GM10266 (cell line): Measurements from ENCODE around the gene CMTR2.
A peak's percentile ranks its signal among the peaks of the same experiment; 100 is the strongest.

Experiments
- DNase-seq: peaks from one replicate; pipeline ENCODE4 v3.0.0; 2012; ENCODE audit errors: extremely low spot score
- TF ChIP-seq, protein P1 (sequence below): IDR thresholded peaks from 2 replicates; pipeline ENCODE4 v1.5.1; 2012; ENCODE audit warnings: mild to moderate bottlenecking, low read depth; ENCODE audit not compliant: control insufficient read depth, insufficient read depth; ENCODE audit errors: missing control alignments

CMTR2 gene, protein sequence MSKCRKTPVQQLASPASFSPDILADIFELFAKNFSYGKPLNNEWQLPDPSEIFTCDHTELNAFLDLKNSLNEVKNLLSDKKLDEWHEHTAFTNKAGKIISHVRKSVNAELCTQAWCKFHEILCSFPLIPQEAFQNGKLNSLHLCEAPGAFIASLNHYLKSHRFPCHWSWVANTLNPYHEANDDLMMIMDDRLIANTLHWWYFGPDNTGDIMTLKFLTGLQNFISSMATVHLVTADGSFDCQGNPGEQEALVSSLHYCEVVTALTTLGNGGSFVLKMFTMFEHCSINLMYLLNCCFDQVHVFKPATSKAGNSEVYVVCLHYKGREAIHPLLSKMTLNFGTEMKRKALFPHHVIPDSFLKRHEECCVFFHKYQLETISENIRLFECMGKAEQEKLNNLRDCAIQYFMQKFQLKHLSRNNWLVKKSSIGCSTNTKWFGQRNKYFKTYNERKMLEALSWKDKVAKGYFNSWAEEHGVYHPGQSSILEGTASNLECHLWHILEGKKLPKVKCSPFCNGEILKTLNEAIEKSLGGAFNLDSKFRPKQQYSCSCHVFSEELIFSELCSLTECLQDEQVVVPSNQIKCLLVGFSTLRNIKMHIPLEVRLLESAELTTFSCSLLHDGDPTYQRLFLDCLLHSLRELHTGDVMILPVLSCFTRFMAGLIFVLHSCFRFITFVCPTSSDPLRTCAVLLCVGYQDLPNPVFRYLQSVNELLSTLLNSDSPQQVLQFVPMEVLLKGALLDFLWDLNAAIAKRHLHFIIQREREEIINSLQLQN

DNA sequence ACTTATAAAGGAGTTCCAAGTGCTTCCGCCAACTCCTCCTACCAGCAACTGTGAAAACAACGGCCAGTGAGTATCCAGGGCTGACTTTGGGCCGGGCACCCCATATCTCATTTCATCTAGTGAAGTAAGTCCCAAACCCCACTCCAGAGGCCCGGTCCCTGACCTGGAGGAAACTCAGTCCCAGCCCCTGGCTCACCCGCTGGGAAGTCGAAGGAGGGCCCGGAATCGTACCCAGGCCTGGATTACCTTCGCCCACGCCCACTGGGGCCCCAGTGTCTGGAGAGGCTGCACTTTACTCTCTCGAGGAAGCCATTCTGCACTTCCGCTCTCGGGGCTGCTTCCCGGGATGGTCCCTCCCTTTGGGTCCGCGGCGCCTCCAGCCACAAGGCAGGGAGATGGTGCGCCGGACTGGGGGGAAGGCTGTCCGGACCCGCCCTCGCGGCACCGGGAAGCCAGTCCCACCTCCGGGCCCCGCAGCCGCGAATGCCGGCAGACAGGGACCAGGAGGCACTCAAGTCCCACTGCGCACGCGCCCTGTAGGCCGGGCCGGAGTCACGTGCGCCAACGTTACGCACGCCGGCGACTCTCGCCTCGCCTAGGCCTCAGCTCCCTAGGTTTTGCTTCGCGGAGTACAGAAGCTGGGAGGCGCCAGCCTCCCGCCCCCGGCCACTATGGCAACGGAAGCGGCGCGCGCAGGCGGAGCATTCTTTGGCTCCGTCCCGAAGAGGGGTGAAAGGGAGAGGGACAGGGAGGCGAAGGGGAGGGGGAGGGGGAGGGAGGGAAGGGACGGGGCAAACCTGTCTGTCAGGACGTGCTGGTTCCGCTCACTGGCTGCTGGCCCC, at the start of gene CMTR2:
Gene CMTR2, minus strand, starts transcription at position 513 of the 842 bp plus-strand sequence. CDS start 3,482 bp downstream, outside the sequence.
- TF ChIP-seq, protein P1, sequence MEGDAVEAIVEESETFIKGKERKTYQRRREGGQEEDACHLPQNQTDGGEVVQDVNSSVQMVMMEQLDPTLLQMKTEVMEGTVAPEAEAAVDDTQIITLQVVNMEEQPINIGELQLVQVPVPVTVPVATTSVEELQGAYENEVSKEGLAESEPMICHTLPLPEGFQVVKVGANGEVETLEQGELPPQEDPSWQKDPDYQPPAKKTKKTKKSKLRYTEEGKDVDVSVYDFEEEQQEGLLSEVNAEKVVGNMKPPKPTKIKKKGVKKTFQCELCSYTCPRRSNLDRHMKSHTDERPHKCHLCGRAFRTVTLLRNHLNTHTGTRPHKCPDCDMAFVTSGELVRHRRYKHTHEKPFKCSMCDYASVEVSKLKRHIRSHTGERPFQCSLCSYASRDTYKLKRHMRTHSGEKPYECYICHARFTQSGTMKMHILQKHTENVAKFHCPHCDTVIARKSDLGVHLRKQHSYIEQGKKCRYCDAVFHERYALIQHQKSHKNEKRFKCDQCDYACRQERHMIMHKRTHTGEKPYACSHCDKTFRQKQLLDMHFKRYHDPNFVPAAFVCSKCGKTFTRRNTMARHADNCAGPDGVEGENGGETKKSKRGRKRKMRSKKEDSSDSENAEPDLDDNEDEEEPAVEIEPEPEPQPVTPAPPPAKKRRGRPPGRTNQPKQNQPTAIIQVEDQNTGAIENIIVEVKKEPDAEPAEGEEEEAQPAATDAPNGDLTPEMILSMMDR: no peak
- peak; percentile 94 for DNase-seq

DNA sequence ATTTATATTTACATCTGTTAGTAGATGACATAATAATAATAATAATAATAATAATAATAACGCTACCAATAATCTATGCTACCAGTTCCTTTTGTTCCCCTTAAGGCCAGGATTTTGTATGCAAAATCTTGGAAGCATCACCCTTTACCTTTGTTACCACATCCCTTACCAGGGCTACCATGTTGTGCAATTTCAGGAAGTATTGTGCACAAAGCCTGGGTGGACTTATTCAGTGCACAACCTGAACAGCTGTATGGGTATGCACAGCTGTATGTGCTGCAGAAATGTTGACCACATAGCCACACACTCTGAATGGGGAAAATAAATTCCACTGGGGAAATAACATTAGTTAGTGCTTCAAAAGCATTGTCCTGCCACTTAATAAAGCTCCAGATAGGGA, 49.4 kb upstream of the CMTR2 start:
- TF ChIP-seq, protein P1: no peak
- DNase-seq: no peak

DNA sequence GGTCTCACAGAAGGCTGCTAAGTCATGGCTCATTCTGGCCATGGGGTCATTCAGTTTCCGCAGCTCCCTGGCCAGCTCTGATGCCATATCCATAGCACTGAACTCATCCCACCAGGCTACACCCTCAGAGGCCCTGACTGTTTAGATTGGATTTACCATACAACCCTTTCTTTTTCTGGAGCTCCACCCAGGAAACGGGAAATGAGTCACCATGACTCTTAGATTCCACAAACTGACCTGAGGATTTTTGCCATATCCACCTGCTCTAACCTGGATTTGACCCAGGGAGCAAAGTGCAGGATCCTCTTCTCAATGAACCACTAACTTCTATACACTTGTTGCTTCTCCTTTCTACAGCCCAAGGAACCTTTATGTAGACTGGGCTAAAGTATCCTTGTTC, 49.0 kb upstream of the CMTR2 start:
- TF ChIP-seq, protein P1: no peak
- DNase-seq: no peak

DNA sequence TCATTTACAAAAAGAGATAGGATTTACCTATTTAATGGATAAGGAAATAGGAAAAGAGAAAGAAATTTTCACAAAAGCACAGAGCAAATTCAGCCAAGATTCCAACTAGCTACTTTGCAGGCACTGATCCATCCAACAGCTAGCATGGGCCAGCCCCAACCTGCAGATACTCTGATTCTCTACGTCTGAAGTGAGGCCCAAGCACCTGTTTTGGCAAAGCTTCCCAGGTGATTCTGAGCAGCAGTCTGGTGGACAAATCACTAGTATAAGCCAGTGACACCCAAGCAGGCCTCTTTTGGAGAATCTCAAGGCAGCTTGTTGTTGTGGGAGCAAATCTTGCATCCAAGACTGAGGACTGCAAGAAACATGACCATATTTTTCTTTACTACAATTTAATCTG, 48.4 kb upstream of the CMTR2 start:
- DNase-seq: no peak
- TF ChIP-seq, protein P1: no peak

DNA sequence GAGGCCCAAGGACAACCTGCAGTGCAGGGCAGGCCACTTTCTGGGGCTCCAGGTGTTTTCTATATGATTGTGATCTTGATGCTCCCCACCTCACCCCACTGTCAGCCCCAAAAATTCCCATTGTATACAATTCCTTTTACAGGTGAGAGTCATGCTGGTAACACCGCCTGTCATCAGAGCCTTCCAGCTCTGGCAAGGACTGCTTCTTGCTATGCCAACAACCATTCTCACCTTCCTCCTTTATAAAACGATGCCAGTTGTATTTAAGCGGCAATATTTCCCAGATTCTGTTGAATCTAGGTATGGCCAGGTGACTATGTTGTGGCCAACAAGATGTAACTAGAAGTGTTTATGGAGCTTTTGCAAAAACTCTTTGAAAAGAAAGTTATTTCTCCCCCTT, 38.9 kb upstream of the CMTR2 start:
- TF ChIP-seq, protein P1: no peak
- no peak for DNase-seq

DNA sequence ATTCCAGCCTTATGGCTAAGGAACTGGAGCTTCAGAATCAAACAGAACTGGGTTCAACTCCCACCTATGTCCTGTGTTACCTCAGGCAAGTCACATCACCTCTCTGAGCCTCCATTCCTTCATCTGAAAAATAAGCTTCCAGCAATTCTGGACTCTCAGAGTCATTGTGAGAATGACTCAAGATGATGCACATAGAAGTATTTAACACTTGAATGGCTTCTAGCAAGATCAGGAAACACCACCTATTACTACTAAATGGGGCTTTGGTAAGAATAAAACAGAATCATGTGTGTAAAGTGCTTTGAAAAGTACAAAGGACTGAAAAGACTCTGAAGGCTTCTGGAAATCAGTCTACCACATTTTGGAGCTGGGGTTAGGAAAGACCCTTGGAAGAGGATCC, 38.5 kb upstream of the CMTR2 start:
- DNase-seq: no peak
- TF ChIP-seq, protein P1: no peak

DNA sequence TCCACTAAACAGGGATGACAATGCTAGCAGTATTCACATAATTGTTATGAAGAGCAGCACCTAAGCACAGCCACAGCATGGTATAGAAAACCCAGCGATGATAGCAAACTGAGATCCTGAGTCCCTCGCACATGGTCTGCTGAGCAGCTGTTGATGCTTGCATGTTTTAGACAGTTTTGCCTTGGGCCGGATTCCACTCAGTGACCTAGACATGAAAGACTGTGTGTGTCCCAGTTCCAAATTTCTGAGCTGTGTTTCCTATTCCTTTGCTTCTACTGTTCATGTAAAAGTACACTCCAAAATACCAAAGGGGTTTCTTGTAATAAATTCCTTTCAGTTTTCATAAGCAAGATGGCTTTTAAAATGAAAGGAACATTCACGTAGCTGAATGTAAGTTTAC, 30.8 kb upstream of the CMTR2 start:
- no peak for DNase-seq
- TF ChIP-seq, protein P1: no peak
